Karpas-422 (cell line): ENCODE results near the gene ERCC6. TPM values are rescaled to one million over a fixed set of nuclear protein-coding genes. Genes with fewer than 3 reads are reported as not detected.

ENCODE experiments used
- DNase-seq: peaks from one replicate; pipeline ENCODE4 v3.0.0-alpha.2; 2015
- H2AFZ ChIP-seq: fragments of 200-600 bp; sonication (generic); 2 replicates; pipeline ENCODE4 v1.6.1; 2014; ENCODE audit warnings: antibody characterized with exemption, low read length, mixed read lengths
- H3K27ac ChIP-seq: fragments of 200-600 bp; sonication (generic); 2 replicates; pipeline ENCODE4 v1.5.1; 2014; ENCODE audit warnings: mild to moderate bottlenecking, low read length, moderate library complexity
- H3K27me3 ChIP-seq: fragments of 200-600 bp; sonication (generic); 2 replicates; pipeline ENCODE4 v1.6.1; 2014; ENCODE audit warnings: low read length, mixed read lengths
- H3K36me3 ChIP-seq: fragments of 200-600 bp; sonication (generic); 2 replicates; pipeline ENCODE4 v1.6.1; 2014; ENCODE audit warnings: low read length, mixed read lengths; ENCODE audit not compliant: insufficient read depth
- H3K4me1 ChIP-seq: fragments of 200-600 bp; sonication (generic); 2 replicates; pipeline ENCODE4 v1.6.1; 2014; ENCODE audit warnings: mild to moderate bottlenecking, low read length, mixed read lengths
- H3K4me2 ChIP-seq: fragments of 200-600 bp; sonication (generic); 2 replicates; pipeline ENCODE4 v1.6.1; 2014; ENCODE audit warnings: low read length, low read depth, mild to moderate bottlenecking; ENCODE audit not compliant: poor library complexity, severe bottlenecking
- H3K4me3 ChIP-seq: fragments of 200-600 bp; sonication (generic); 2 replicates; pipeline ENCODE4 v1.5.1; 2014; ENCODE audit warnings: mild to moderate bottlenecking, antibody characterized with exemption, low read length, mixed read lengths
- H3K79me2 ChIP-seq: fragments of 200-600 bp; sonication (generic); 2 replicates; pipeline ENCODE4 v1.6.1; 2014; ENCODE audit warnings: mild to moderate bottlenecking, low read length, mixed read lengths
- H3K9ac ChIP-seq: fragments of 200-600 bp; sonication (generic); 2 replicates; pipeline ENCODE4 v1.6.0; 2014; ENCODE audit warnings: low read length
- H3K9me2 ChIP-seq: fragments of 200-600 bp; sonication (generic), shearing (Covaris generic); replicated peaks from 2 replicates; pipeline ENCODE4 v1.6.0; 2014; ENCODE audit warnings: mild to moderate bottlenecking, low read length, moderate library complexity; ENCODE audit not compliant: insufficient read depth
- H3K9me3 ChIP-seq: fragments of 300-700, 200-600 bp; sonication (generic); 2 replicates; pipeline ENCODE4 v1.6.1; 2014; ENCODE audit warnings: low read length, mixed read lengths
- H4K20me1 ChIP-seq: fragments of 200-600 bp; sonication (generic); 2 replicates; pipeline ENCODE4 v1.6.1; 2014; ENCODE audit warnings: mild to moderate bottlenecking, antibody characterized with exemption, low read length, low read depth; ENCODE audit not compliant: insufficient read depth
- total RNA-seq: library from RNA; depleted of rRNA; stranded (reverse); fragments of >200 nt; shearing (Covaris generic); gene quantifications from 2 replicates; pipeline ENCODE4 v1.2.3, GENCODE V29; 2014; ENCODE audit warnings: low replicate concordance; rRNA removed

ERCC6 gene
- total RNA-seq, 1 experiment from 2014 or later, result 33.8 TPM

GRCh38 chr10:49486009-49486408 lies 52.9 kb downstream of the ERCC6 start:
- no peaks in the 10 kb centered on the region for H3K27me3 ChIP-seq
- no peak overlapping the region for H3K4me2 ChIP-seq
- DNase-seq, result no peak
- H3K79me2 ChIP-seq, result peaks cover 17% of the 10 kb centered on the region; the same call in 1 of the 2 replicates
- H4K20me1 ChIP-seq, result no peaks in the 10 kb centered on the region
- no peaks in the 10 kb centered on the region for H3K9me2 ChIP-seq
- no peaks in the 10 kb centered on the region for H3K4me1 ChIP-seq
- H3K9me3 ChIP-seq, result no peaks in the 10 kb centered on the region
- H3K27ac ChIP-seq, result no peak overlapping the region
- H3K9ac ChIP-seq, result no peak overlapping the region
- no peak overlapping the region for H3K4me3 ChIP-seq
- H3K36me3 ChIP-seq, result 0 out of 2 replicates have a peak, but pooled peaks cover 4% of the 10 kb centered on the region
- no peak overlapping the region for H2AFZ ChIP-seq

DNA sequence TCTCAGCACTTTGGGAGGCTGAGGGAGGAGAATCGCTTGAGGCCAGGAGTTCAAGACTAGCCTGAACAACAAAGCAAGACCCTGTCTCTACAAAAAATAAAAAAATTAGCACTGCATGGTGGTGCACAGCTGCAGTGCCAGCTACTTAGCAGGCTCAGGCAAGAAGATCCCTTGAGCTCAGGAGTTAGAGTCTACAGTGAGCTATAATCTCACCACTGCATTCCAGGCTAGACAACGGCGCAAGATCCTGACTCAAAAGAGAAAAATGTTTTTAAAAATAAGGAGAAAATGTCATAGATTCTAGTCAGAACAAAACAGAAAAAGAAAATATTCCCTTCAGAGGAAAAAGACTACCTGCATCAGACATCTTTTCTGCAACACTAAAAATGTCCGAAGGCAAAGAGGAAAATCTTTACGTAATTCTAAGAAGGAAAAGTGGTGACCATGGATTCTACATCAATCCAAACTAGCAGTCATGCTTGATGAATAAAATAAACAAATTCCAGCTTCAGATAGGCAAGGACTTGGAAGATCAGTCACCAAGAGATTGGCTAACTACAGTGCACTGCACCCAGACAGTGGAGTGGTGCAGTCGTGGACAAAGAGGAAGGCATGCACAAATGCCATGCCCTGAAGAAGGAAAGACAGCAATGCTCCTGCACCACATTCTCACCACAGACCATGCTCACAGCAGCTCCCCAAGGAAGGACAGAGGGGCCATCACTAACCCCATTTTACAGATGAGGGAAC lies 54.3 kb downstream of the ERCC6 start:
- peaks cover 17% of the 10 kb centered on the region; the same call in 1 of the 2 replicates for H3K79me2 ChIP-seq
- no peaks in the 10 kb centered on the region for H3K9me3 ChIP-seq
- H3K9ac ChIP-seq, result no peak overlapping the region
- H3K27ac ChIP-seq, result no peak overlapping the region
- H3K4me1 ChIP-seq, result no peaks in the 10 kb centered on the region
- no peaks in the 10 kb centered on the region for H4K20me1 ChIP-seq
- 0 out of 2 replicates have a peak, but pooled peaks cover 4% of the 10 kb centered on the region for H3K36me3 ChIP-seq
- H3K4me2 ChIP-seq, result no peak overlapping the region
- no peak for DNase-seq
- no peaks in the 10 kb centered on the region for H3K9me2 ChIP-seq
- H2AFZ ChIP-seq, result no peak overlapping the region
- no peaks in the 10 kb centered on the region for H3K27me3 ChIP-seq
- no peak overlapping the region for H3K4me3 ChIP-seq

DNA sequence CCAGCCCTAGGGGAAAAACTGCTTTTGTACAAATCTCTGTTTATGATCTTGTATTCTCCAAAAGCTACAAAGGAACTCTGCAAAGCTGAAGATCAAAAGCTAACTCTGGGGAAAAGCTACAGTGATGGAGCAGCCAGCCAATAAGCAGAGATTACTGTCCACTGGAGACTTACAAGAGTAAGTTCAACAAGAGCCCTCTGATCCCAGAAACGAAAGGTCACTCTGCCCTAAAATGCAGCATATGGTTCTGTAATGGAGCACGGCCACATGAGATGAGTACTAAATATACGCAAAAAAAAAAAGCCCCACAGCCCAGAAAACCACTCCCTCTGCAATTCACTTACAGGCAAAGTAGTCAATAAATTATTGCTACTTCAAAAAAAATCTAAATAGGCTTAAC lies 60.1 kb downstream of the ERCC6 start:
- Histone ChIP-seq H3K9me2 (no peaks in the 10 kb centered on the region), H3K4me2 (no peak overlapping the region), H3K27me3 (no peaks in the 10 kb centered on the region), H3K36me3 (peaks cover 6% of the 10 kb centered on the region; the same call in 1 of the 2 replicates), H2AFZ (no peak overlapping the region), H3K27ac (no peak overlapping the region), H3K9me3 (no peaks in the 10 kb centered on the region), H3K4me1 (no peaks in the 10 kb centered on the region), H3K4me3 (no peak overlapping the region), H3K79me2 (0 out of 2 replicates have a peak, but pooled peaks cover 3% of the 10 kb centered on the region), H3K9ac (no peak overlapping the region), H4K20me1 (no peaks in the 10 kb centered on the region)
- DNase-seq, result no peak

DNA sequence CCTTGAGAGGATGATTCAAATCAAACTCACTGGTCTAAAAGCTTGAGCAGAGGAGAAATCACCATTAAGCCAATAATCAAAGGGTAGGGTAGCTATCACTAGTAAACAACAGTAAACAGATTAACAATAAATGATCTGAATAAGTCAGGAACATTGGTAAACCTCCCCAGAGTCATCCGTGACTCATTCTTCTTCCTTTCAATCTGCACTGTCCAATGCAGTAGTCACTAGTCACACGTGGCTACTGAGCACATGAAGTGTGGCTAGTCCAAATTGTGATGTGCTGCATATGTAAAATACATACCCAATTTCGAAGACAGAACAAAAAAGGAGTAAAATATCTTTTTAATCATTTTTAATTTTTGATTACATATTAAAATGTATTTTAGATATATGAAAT lies 64.0 kb downstream of the ERCC6 start:
- H3K9me3 ChIP-seq, result no peaks in the 10 kb centered on the region
- H3K27ac ChIP-seq, result no peak overlapping the region
- no peak overlapping the region for H2AFZ ChIP-seq
- no peak overlapping the region for H3K9ac ChIP-seq
- no peak overlapping the region for H3K4me3 ChIP-seq
- no peak for DNase-seq
- no peaks in the 10 kb centered on the region for H3K27me3 ChIP-seq
- no peaks in the 10 kb centered on the region for H3K4me1 ChIP-seq
- no peaks in the 10 kb centered on the region for H3K9me2 ChIP-seq
- peaks cover 12% of the 10 kb centered on the region; the same call in 1 of the 2 replicates for H3K36me3 ChIP-seq
- no peaks in the 10 kb centered on the region for H4K20me1 ChIP-seq
- H3K4me2 ChIP-seq, result no peak overlapping the region
- no peaks in the 10 kb centered on the region for H3K79me2 ChIP-seq

GRCh38 chr10:49471532-49471931 lies 67.4 kb downstream of the ERCC6 start:
- no peaks in the 10 kb centered on the region for H3K9me2 ChIP-seq
- no peaks in the 10 kb centered on the region for H3K9me3 ChIP-seq
- peaks cover 12% of the 10 kb centered on the region; the same call in 1 of the 2 replicates for H3K36me3 ChIP-seq
- no peaks in the 10 kb centered on the region for H3K27me3 ChIP-seq
- no peak overlapping the region for H3K27ac ChIP-seq
- H3K4me3 ChIP-seq, result no peak overlapping the region
- no peaks in the 10 kb centered on the region for H4K20me1 ChIP-seq
- H3K4me1 ChIP-seq, result no peaks in the 10 kb centered on the region
- H3K79me2 ChIP-seq, result no peaks in the 10 kb centered on the region
- no peak overlapping the region for H2AFZ ChIP-seq
- no peak for DNase-seq
- H3K4me2 ChIP-seq, result no peak overlapping the region
- no peak overlapping the region for H3K9ac ChIP-seq

GRCh38 chr10:49465736-49466135 lies 73.2 kb downstream of the ERCC6 start:
- H3K27ac ChIP-seq, result no peak overlapping the region
- H3K4me2 ChIP-seq, result no peak overlapping the region
- H3K9me2 ChIP-seq, result no peaks in the 10 kb centered on the region
- no peak overlapping the region for H3K9ac ChIP-seq
- H4K20me1 ChIP-seq, result no peaks in the 10 kb centered on the region
- no peak for DNase-seq
- H3K36me3 ChIP-seq, result peaks cover 5% of the 10 kb centered on the region
- no peaks in the 10 kb centered on the region for H3K79me2 ChIP-seq
- no peaks in the 10 kb centered on the region for H3K4me1 ChIP-seq
- no peaks in the 10 kb centered on the region for H3K9me3 ChIP-seq
- H2AFZ ChIP-seq, result no peak overlapping the region
- H3K4me3 ChIP-seq, result no peak overlapping the region
- no peaks in the 10 kb centered on the region for H3K27me3 ChIP-seq

Other genes with a start within 250 kb of the ERCC6 start
- gene C10orf71, start 240.0 kb downstream of the ERCC6 start, total RNA-seq, result not detected in 2 replicates
- not detected in 2 replicates for gene DRGX, start 143.0 kb downstream of the ERCC6 start, total RNA-seq
- not detected in 2 replicates for gene SLC18A3, start 71.2 kb upstream of the ERCC6 start, total RNA-seq
- not detected in 2 replicates for gene CHAT, start 74.9 kb upstream of the ERCC6 start, total RNA-seq
- gene C10orf53, start 140.5 kb upstream of the ERCC6 start, total RNA-seq, result not detected in 2 replicates
- gene OGDHL, start 223.2 kb upstream of the ERCC6 start, total RNA-seq, result 0.75 and 1.8 TPM in 2 replicates